HEK293 (cell line): ENCODE results near the gene ZHX3.

Source experiments
- BCL11A ChIP-seq: fragments of 450-650 bp; formaldehyde crosslinking; IDR thresholded peaks from 2 replicates; pipeline ENCODE4 v1.5.1; 2016; ENCODE audit warnings: low read depth, missing biosample characterization, missing genetic modification characterization
- GFI1B ChIP-seq: fragments of 450-650 bp; formaldehyde crosslinking; IDR thresholded peaks from 2 replicates; pipeline ENCODE4 v1.5.1; 2016; ENCODE audit warnings: missing biosample characterization, missing genetic modification characterization
- SP3 ChIP-seq: fragments of 450-650 bp; formaldehyde crosslinking; IDR thresholded peaks from 2 replicates; pipeline ENCODE4 v1.5.1; 2016; ENCODE audit warnings: missing biosample characterization, missing genetic modification characterization
- WT1 ChIP-seq: fragments of 450-650 bp; formaldehyde crosslinking; IDR thresholded peaks from 2 replicates; pipeline ENCODE4 v1.5.1; 2016; ENCODE audit warnings: missing biosample characterization, missing genetic modification characterization
- YY1 ChIP-seq: fragments of 450-650 bp; formaldehyde crosslinking; IDR thresholded peaks from 2 replicates; pipeline ENCODE4 v1.5.1; 2018; ENCODE audit warnings: missing biosample characterization, missing genetic modification characterization
- ZBTB20 ChIP-seq: fragments of 450-650 bp; formaldehyde crosslinking; IDR thresholded peaks from 2 replicates; pipeline ENCODE4 v1.5.1; 2016; ENCODE audit warnings: missing biosample characterization, missing genetic modification characterization
- ZFHX2 ChIP-seq: fragments of 450-650 bp; formaldehyde crosslinking; conservative IDR thresholded peaks from 2 replicates; pipeline ENCODE4 v1.5.1; 2016; ENCODE audit warnings: missing biosample characterization, missing genetic modification characterization
- ZNF10 ChIP-seq: fragments of 450-650 bp; formaldehyde crosslinking; IDR thresholded peaks from 2 replicates; pipeline ENCODE4 v1.5.1; 2017; ENCODE audit warnings: missing biosample characterization, missing genetic modification characterization
- ZNF138 ChIP-seq: fragments of 450-650 bp; formaldehyde crosslinking; IDR thresholded peaks from 2 replicates; pipeline ENCODE4 v1.5.1; 2016; ENCODE audit warnings: missing biosample characterization, missing genetic modification characterization, borderline replicate concordance
- ZNF155 ChIP-seq: fragments of 450-650 bp; formaldehyde crosslinking; IDR thresholded peaks from 2 replicates; pipeline ENCODE4 v1.5.1; 2016; ENCODE audit warnings: missing biosample characterization, missing genetic modification characterization
- ZNF184 ChIP-seq: fragments of 450-650 bp; IDR thresholded peaks from 2 replicates; pipeline ENCODE4 v1.5.1; 2018; ENCODE audit warnings: missing biosample characterization, mild to moderate bottlenecking, missing genetic modification characterization
- ZNF19 ChIP-seq: fragments of 450-650 bp; formaldehyde crosslinking; IDR thresholded peaks from 2 replicates; pipeline ENCODE4; 2016; ENCODE audit warnings: missing biosample characterization, missing genetic modification characterization, low read depth
- ZNF223 ChIP-seq: fragments of 450-650 bp; formaldehyde crosslinking; IDR thresholded peaks from 2 replicates; pipeline ENCODE4 v1.5.1; 2016; ENCODE audit warnings: missing biosample characterization, missing genetic modification characterization
- ZNF24 ChIP-seq: fragments of 450-650 bp; formaldehyde crosslinking; IDR thresholded peaks from 2 replicates; pipeline ENCODE4 v1.5.1; 2016; ENCODE audit warnings: missing biosample characterization, missing genetic modification characterization
- ZNF433 ChIP-seq: fragments of 450-650 bp; formaldehyde crosslinking; IDR thresholded peaks from 2 replicates; pipeline ENCODE4 v1.5.1; 2016; ENCODE audit warnings: missing biosample characterization, missing genetic modification characterization, low read depth
- ZNF48 ChIP-seq: fragments of 450-650 bp; formaldehyde crosslinking; IDR thresholded peaks from 2 replicates; pipeline ENCODE4 v1.5.1; 2016; ENCODE audit warnings: missing biosample characterization, missing genetic modification characterization
- ZNF521 ChIP-seq: fragments of 450-650 bp; formaldehyde crosslinking; IDR thresholded peaks from 2 replicates; pipeline ENCODE4 v1.5.1; 2017; ENCODE audit warnings: missing biosample characterization, mild to moderate bottlenecking, missing genetic modification characterization
- ZNF544 ChIP-seq: fragments of 450-650 bp; formaldehyde crosslinking; IDR thresholded peaks from 2 replicates; pipeline ENCODE4 v1.5.0; 2017; ENCODE audit warnings: missing biosample characterization, missing genetic modification characterization
- ZNF548 ChIP-seq: fragments of 450-650 bp; formaldehyde crosslinking; IDR thresholded peaks from 2 replicates; pipeline ENCODE4 v1.5.1; 2016; ENCODE audit warnings: missing biosample characterization, missing genetic modification characterization
- ZNF585B ChIP-seq: fragments of 450-650 bp; formaldehyde crosslinking; IDR thresholded peaks from 2 replicates; pipeline ENCODE4 v1.5.1; 2016; ENCODE audit warnings: missing biosample characterization, missing genetic modification characterization
- ZNF707 ChIP-seq: fragments of 450-650 bp; formaldehyde crosslinking; IDR thresholded peaks from 2 replicates; pipeline ENCODE4 v1.5.1; 2016; ENCODE audit warnings: missing biosample characterization, missing genetic modification characterization
- ZNF776 ChIP-seq: fragments of 450-650 bp; formaldehyde crosslinking; IDR thresholded peaks from 2 replicates; pipeline ENCODE4 v1.5.0; 2017; ENCODE audit warnings: missing biosample characterization, missing genetic modification characterization, borderline replicate concordance
- ZNF792 ChIP-seq: fragments of 450-650 bp; formaldehyde crosslinking; IDR thresholded peaks from 2 replicates; pipeline ENCODE4 v1.5.1; 2016; ENCODE audit warnings: missing biosample characterization, missing genetic modification characterization
- TF ChIP-seq, protein P1 (sequence below): fragments of 450-650 bp; formaldehyde crosslinking; IDR thresholded peaks from 2 replicates; pipeline ENCODE4 v1.5.1; 2016; ENCODE audit warnings: missing biosample characterization, missing genetic modification characterization, borderline replicate concordance
- TF ChIP-seq, protein P2 (sequence below): fragments of 450-650 bp; formaldehyde crosslinking; IDR thresholded peaks from 2 replicates; pipeline ENCODE4 v1.5.1; 2016; ENCODE audit warnings: missing biosample characterization, missing genetic modification characterization
- TF ChIP-seq, protein P3 (sequence below): fragments of 450-650 bp; formaldehyde crosslinking; IDR thresholded peaks from 2 replicates; pipeline ENCODE4 v1.5.1; 2016; ENCODE audit warnings: missing biosample characterization, missing genetic modification characterization
- TF ChIP-seq, protein P4 (sequence below): fragments of 450-650 bp; formaldehyde crosslinking; IDR thresholded peaks from 2 replicates; pipeline ENCODE4 v1.5.1; 2016; ENCODE audit warnings: missing biosample characterization, missing genetic modification characterization
- TF ChIP-seq, protein P5 (sequence below): fragments of 450-650 bp; formaldehyde crosslinking; IDR thresholded peaks from 2 replicates; pipeline ENCODE4 v1.5.1; 2017; ENCODE audit warnings: missing biosample characterization, missing genetic modification characterization
- TF ChIP-seq, protein P6 (sequence below): fragments of 450-650 bp; formaldehyde crosslinking; IDR thresholded peaks from 2 replicates; pipeline ENCODE4 v1.5.1; 2017; ENCODE audit warnings: missing biosample characterization, missing genetic modification characterization

The ZHX3 gene

GRCh38 chr20:41137614-41138474 is 179.7 kb downstream of the ZHX3 start (continued):
- TF ChIP-seq, protein P1, sequence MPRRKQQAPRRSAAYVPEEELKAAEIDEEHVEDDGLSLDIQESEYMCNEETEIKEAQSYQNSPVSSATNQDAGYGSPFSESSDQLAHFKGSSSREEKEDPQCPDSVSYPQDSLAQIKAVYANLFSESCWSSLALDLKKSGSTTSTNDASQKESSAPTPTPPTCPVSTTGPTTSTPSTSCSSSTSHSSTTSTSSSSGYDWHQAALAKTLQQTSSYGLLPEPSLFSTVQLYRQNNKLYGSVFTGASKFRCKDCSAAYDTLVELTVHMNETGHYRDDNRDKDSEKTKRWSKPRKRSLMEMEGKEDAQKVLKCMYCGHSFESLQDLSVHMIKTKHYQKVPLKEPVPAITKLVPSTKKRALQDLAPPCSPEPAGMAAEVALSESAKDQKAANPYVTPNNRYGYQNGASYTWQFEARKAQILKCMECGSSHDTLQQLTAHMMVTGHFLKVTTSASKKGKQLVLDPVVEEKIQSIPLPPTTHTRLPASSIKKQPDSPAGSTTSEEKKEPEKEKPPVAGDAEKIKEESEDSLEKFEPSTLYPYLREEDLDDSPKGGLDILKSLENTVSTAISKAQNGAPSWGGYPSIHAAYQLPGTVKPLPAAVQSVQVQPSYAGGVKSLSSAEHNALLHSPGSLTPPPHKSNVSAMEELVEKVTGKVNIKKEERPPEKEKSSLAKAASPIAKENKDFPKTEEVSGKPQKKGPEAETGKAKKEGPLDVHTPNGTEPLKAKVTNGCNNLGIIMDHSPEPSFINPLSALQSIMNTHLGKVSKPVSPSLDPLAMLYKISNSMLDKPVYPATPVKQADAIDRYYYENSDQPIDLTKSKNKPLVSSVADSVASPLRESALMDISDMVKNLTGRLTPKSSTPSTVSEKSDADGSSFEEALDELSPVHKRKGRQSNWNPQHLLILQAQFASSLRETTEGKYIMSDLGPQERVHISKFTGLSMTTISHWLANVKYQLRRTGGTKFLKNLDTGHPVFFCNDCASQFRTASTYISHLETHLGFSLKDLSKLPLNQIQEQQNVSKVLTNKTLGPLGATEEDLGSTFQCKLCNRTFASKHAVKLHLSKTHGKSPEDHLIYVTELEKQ (tag by site-specific recombination): no peak
- TF ChIP-seq ZNF24 (peak; percentile 27; the same call in 1 of the 2 replicates), GFI1B (tag by site-specific recombination) (no peak), ZFHX2 (tag by site-specific recombination) (peak; percentile 90), ZNF10 (no peak), BCL11A (no peak), ZNF521 (tag by site-specific recombination) (no peak), ZNF184 (tag by site-specific recombination) (no peak), ZNF776 (no peak), SP3 (tag by site-specific recombination) (peak; percentile 80), ZNF548 (no peak), ZNF19 (tag by site-specific recombination) (no peak), ZNF48 (tag by site-specific recombination) (no peak), YY1 (tag by site-specific recombination) (no peak), WT1 (peak; percentile 24; the same call in 1 of the 2 replicates), ZNF544 (tag by site-specific recombination) (no peak), ZBTB20 (tag by site-specific recombination) (peak; percentile 56; the same call in 1 of the 2 replicates), ZNF155 (no peak), ZNF707 (no peak), ZNF223 (tag by site-specific recombination) (no peak), ZNF138 (tag by site-specific recombination) (no peak), ZNF792 (tag by site-specific recombination) (no peak), ZNF585B (tag by site-specific recombination) (no peak), ZNF433 (tag by site-specific recombination) (no peak)
- TF ChIP-seq, protein P2, sequence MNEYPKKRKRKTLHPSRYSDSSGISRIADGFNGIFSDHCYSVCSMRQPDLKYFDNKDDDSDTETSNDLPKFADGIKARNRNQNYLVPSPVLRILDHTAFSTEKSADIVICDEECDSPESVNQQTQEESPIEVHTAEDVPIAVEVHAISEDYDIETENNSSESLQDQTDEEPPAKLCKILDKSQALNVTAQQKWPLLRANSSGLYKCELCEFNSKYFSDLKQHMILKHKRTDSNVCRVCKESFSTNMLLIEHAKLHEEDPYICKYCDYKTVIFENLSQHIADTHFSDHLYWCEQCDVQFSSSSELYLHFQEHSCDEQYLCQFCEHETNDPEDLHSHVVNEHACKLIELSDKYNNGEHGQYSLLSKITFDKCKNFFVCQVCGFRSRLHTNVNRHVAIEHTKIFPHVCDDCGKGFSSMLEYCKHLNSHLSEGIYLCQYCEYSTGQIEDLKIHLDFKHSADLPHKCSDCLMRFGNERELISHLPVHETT: no peak
- TF ChIP-seq, protein P3, sequence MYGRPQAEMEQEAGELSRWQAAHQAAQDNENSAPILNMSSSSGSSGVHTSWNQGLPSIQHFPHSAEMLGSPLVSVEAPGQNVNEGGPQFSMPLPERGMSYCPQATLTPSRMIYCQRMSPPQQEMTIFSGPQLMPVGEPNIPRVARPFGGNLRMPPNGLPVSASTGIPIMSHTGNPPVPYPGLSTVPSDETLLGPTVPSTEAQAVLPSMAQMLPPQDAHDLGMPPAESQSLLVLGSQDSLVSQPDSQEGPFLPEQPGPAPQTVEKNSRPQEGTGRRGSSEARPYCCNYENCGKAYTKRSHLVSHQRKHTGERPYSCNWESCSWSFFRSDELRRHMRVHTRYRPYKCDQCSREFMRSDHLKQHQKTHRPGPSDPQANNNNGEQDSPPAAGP (tag by site-specific recombination): no peak
- TF ChIP-seq, protein P4, sequence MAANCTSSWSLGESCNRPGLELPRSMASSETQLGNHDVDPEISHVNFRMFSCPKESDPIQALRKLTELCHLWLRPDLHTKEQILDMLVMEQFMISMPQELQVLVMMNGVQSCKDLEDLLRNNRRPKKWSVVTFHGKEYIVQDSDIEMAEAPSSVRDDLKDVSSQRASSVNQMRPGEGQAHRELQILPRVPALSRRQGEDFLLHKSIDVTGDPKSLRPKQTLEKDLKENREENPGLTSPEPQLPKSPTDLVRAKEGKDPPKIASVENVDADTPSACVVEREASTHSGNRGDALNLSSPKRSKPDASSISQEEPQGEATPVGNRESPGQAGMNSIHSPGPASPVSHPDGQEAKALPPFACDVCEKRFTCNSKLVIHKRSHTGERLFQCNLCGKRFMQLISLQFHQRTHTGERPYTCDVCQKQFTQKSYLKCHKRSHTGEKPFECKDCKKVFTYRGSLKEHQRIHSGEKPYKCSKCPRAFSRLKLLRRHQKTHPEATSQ: no peak
- TF ChIP-seq, protein P5, sequence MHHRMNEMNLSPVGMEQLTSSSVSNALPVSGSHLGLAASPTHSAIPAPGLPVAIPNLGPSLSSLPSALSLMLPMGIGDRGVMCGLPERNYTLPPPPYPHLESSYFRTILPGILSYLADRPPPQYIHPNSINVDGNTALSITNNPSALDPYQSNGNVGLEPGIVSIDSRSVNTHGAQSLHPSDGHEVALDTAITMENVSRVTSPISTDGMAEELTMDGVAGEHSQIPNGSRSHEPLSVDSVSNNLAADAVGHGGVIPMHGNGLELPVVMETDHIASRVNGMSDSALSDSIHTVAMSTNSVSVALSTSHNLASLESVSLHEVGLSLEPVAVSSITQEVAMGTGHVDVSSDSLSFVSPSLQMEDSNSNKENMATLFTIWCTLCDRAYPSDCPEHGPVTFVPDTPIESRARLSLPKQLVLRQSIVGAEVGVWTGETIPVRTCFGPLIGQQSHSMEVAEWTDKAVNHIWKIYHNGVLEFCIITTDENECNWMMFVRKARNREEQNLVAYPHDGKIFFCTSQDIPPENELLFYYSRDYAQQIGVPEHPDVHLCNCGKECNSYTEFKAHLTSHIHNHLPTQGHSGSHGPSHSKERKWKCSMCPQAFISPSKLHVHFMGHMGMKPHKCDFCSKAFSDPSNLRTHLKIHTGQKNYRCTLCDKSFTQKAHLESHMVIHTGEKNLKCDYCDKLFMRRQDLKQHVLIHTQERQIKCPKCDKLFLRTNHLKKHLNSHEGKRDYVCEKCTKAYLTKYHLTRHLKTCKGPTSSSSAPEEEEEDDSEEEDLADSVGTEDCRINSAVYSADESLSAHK (tag by site-specific recombination): no peak
- TF ChIP-seq, protein P6, sequence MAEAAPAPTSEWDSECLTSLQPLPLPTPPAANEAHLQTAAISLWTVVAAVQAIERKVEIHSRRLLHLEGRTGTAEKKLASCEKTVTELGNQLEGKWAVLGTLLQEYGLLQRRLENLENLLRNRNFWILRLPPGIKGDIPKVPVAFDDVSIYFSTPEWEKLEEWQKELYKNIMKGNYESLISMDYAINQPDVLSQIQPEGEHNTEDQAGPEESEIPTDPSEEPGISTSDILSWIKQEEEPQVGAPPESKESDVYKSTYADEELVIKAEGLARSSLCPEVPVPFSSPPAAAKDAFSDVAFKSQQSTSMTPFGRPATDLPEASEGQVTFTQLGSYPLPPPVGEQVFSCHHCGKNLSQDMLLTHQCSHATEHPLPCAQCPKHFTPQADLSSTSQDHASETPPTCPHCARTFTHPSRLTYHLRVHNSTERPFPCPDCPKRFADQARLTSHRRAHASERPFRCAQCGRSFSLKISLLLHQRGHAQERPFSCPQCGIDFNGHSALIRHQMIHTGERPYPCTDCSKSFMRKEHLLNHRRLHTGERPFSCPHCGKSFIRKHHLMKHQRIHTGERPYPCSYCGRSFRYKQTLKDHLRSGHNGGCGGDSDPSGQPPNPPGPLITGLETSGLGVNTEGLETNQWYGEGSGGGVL: peak; percentile 72; the same call in 1 of the 2 replicates
